ENCODE data around the gene IGF2R. TPM values are rescaled to one million over a fixed set of nuclear protein-coding genes. Genes with fewer than 3 reads are reported as not detected.
"Not testable (repeated sequence)": the region's sequence is repeated elsewhere in the genome, so short reads cannot be mapped to it uniquely, and the experiment has no call there.

Gene IGF2R
- total RNA-seq, 5 donors from 2014 or later (not counting 1 experiment from before 2014, with no cell fraction given), result 63.4 to 87.5 (median 70.5) TPM

- H3K36me3 Mint-ChIP-seq, result peaks cover 24% of the 10 kb centered on the region
- ChIA-PET POLR2A (no interaction called here), CTCF (no interaction called here)
- Histone ChIP-seq H3K36me3 (ENCODE audit: control insufficient read depth in 2 of 2, extremely low read depth in 1 of 2, insufficient read depth in 1 of 2, low read length in 1 of 2) (peaks cover 0 to 4% of the 10 kb centered on the region in 2 donors), H3K4me3 (ENCODE audit: control insufficient read depth in 1 of 2, extremely low read depth in 1 of 2, low read length in 1 of 2) (no peak overlapping the region), H3K4me1 (ENCODE audit: control insufficient read depth in 1 of 2, extremely low read depth in 1 of 2, insufficient read depth in 2 of 2, low read length in 2 of 2) (no peaks in the 10 kb centered on the region), H3K27ac (ENCODE audit: low read length) (no peak overlapping the region), H3K27me3 (replicated peaks in 1 of 2; ENCODE audit: control insufficient read depth in 2 of 2, extremely low read depth in 1 of 2, insufficient read depth in 2 of 2, low read length in 1 of 2) (peaks cover 0 to 5% of the 10 kb centered on the region in 2 experiments), H3K9me3 (no peaks in the 10 kb centered on the region)
- DNase-seq, result no peak
- no peaks in the 10 kb centered on the region for H3K4me1 Mint-ChIP-seq
- H3K27me3 Mint-ChIP-seq, result no peaks in the 10 kb centered on the region
- 100% methylated on average over 1 of the region's 1 CpG for WGBS (ENCODE audit: insufficient coverage)
- no peak overlapping the region for H3K4me3 Mint-ChIP-seq
- no peaks in the 10 kb centered on the region for H3K9me3 Mint-ChIP-seq
- H3K27ac Mint-ChIP-seq, result no peak overlapping the region
- no peak for ATAC-seq (replicated peaks in 1 of 4)
These were observed 151.2 kb downstream of the IGF2R start for GRCh38 chr6:160120087-160120486.

GRCh38 chr6:160121558-160121957, 152.7 kb downstream of the IGF2R start, which contains the start of gene SLC22A1:
SLC22A1 (plus strand) TSS chr6:160121815; CDS start chr6:160121936, 121 bp downstream.
- Mint-ChIP-seq H3K36me3 (peaks cover 20% of the 10 kb centered on the region), H3K27me3 (no peaks in the 10 kb centered on the region), H3K4me3 (no peak within 1 kb of the TSS), H3K9me3 (no peaks in the 10 kb centered on the region), H3K27ac (no peak within 1 kb of the TSS), H3K4me1 (no peaks in the 10 kb centered on the region)
- H3K36me3 ChIP-seq (ENCODE audit: control insufficient read depth in 2 of 2, extremely low read depth in 1 of 2, insufficient read depth in 1 of 2, low read length in 1 of 2), result peaks cover 0 to 3% of the 10 kb centered on the region in 2 donors
- no peak for ATAC-seq (replicated peaks in 1 of 4)
- no peaks in the 10 kb centered on the region for H3K9me3 ChIP-seq
- H3K4me3 ChIP-seq (ENCODE audit: control insufficient read depth in 1 of 2, extremely low read depth in 1 of 2, low read length in 1 of 2), result no peak within 1 kb of the TSS
- no peaks in the 10 kb centered on the region for H3K4me1 ChIP-seq (ENCODE audit: control insufficient read depth in 1 of 2, extremely low read depth in 1 of 2, insufficient read depth in 2 of 2, low read length in 2 of 2)
- H3K27me3 ChIP-seq (replicated peaks in 1 of 2; ENCODE audit: control insufficient read depth in 2 of 2, extremely low read depth in 1 of 2, insufficient read depth in 2 of 2, low read length in 1 of 2), result peaks cover 0 to 5% of the 10 kb centered on the region in 2 experiments
- WGBS (ENCODE audit: insufficient coverage), result 94% methylated on average over 3 of the region's 8 CpGs
- POLR2A ChIA-PET, result no interaction called here
- no peak within 1 kb of the TSS for H3K27ac ChIP-seq (ENCODE audit: low read length)
- CTCF ChIA-PET, result no interaction called here
- DNase-seq, result no peak

DNA sequence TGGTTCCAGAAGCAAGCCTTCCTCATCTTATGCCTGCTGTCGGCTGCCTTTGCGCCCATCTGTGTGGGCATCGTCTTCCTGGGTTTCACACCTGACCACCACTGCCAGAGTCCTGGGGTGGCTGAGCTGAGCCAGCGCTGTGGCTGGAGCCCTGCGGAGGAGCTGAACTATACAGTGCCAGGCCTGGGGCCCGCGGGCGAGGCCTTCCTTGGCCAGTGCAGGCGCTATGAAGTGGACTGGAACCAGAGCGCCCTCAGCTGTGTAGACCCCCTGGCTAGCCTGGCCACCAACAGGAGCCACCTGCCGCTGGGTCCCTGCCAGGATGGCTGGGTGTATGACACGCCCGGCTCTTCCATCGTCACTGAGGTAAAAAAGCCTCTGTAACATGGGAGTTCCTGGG, 153.1 kb downstream of the IGF2R start:
- ATAC-seq (replicated peaks in 1 of 4) (no peak), DNase-seq (no peak)
- no peak overlapping the region for H3K4me3 ChIP-seq (ENCODE audit: control insufficient read depth in 1 of 2, extremely low read depth in 1 of 2, low read length in 1 of 2)
- H3K27me3 Mint-ChIP-seq, result no peaks in the 10 kb centered on the region
- H3K27ac ChIP-seq (ENCODE audit: low read length), result no peak overlapping the region
- no peaks in the 10 kb centered on the region for H3K9me3 Mint-ChIP-seq
- H3K36me3 ChIP-seq (ENCODE audit: control insufficient read depth in 2 of 2, extremely low read depth in 1 of 2, insufficient read depth in 1 of 2, low read length in 1 of 2), result no peaks in the 10 kb centered on the region
- no peak overlapping the region for H3K4me3 Mint-ChIP-seq
- no peak overlapping the region for H3K27ac Mint-ChIP-seq
- H3K4me1 ChIP-seq (ENCODE audit: control insufficient read depth in 1 of 2, extremely low read depth in 1 of 2, insufficient read depth in 2 of 2, low read length in 2 of 2), result no peaks in the 10 kb centered on the region
- ChIA-PET POLR2A (no interaction called here), CTCF (no interaction called here)
- H3K4me1 Mint-ChIP-seq, result no peaks in the 10 kb centered on the region
- peaks cover 20% of the 10 kb centered on the region for H3K36me3 Mint-ChIP-seq
- peaks cover 0 to 5% of the 10 kb centered on the region in 2 experiments for H3K27me3 ChIP-seq (replicated peaks in 1 of 2; ENCODE audit: control insufficient read depth in 2 of 2, extremely low read depth in 1 of 2, insufficient read depth in 2 of 2, low read length in 1 of 2)
- H3K9me3 ChIP-seq, result no peaks in the 10 kb centered on the region
- 98% methylated on average over 10 of the region's 14 CpGs for WGBS (ENCODE audit: insufficient coverage)

GRCh38 chr6:160122744-160123143, 153.9 kb downstream of the IGF2R start:
- DNase-seq (no peak), ATAC-seq (replicated peaks in 1 of 4) (no peak)
- Histone ChIP-seq H3K27me3 (replicated peaks in 1 of 2; ENCODE audit: control insufficient read depth in 2 of 2, extremely low read depth in 1 of 2, insufficient read depth in 2 of 2, low read length in 1 of 2) (peaks cover 0 to 7% of the 10 kb centered on the region in 2 experiments), H3K36me3 (ENCODE audit: control insufficient read depth in 2 of 2, extremely low read depth in 1 of 2, insufficient read depth in 1 of 2, low read length in 1 of 2) (no peaks in the 10 kb centered on the region), H3K4me1 (ENCODE audit: control insufficient read depth in 1 of 2, extremely low read depth in 1 of 2, insufficient read depth in 2 of 2, low read length in 2 of 2) (no peaks in the 10 kb centered on the region), H3K4me3 (ENCODE audit: control insufficient read depth in 1 of 2, extremely low read depth in 1 of 2, low read length in 1 of 2) (no peak overlapping the region), H3K9me3 (no peaks in the 10 kb centered on the region), H3K27ac (ENCODE audit: low read length) (no peak overlapping the region)
- no peaks in the 10 kb centered on the region for H3K9me3 Mint-ChIP-seq
- CTCF ChIA-PET, result no interaction called here
- H3K27me3 Mint-ChIP-seq, result no peaks in the 10 kb centered on the region
- 100% methylated on average over 4 of the region's 5 CpGs for WGBS (ENCODE audit: insufficient coverage)
- H3K27ac Mint-ChIP-seq, result no peak overlapping the region
- POLR2A ChIA-PET, result no interaction called here
- no peak overlapping the region for H3K4me3 Mint-ChIP-seq
- no peaks in the 10 kb centered on the region for H3K4me1 Mint-ChIP-seq
- peaks cover 14% of the 10 kb centered on the region for H3K36me3 Mint-ChIP-seq

DNA sequence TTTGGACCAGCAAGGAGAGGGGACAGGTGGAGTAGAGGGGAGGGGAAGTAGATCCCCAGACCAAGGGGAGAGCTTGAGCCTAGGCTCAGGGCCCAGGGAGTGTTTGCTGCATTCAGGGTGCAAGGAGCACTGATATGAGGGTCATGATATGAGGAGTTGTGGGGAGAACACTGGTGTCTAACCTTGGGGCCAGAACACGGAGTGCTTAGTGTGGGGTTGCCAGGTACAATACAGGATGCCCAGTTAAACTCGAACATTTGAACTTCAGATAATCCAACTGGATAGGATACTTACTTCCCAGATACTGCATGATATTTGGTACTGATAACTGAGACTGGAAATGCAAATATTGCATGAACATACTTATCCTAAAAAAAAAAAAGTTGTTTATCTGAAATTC, 155.1 kb downstream of the IGF2R start:
- no peaks in the 10 kb centered on the region for H3K9me3 Mint-ChIP-seq
- H3K27me3 Mint-ChIP-seq, result no peaks in the 10 kb centered on the region
- Histone ChIP-seq H3K4me3 (ENCODE audit: control insufficient read depth in 1 of 2, extremely low read depth in 1 of 2, low read length in 1 of 2) (no peak overlapping the region), H3K9me3 (no peaks in the 10 kb centered on the region), H3K27me3 (replicated peaks in 1 of 2; ENCODE audit: control insufficient read depth in 2 of 2, extremely low read depth in 1 of 2, insufficient read depth in 2 of 2, low read length in 1 of 2) (peaks cover 0 to 7% of the 10 kb centered on the region in 2 experiments), H3K4me1 (ENCODE audit: control insufficient read depth in 1 of 2, extremely low read depth in 1 of 2, insufficient read depth in 2 of 2, low read length in 2 of 2) (no peaks in the 10 kb centered on the region), H3K27ac (ENCODE audit: low read length) (no peak overlapping the region), H3K36me3 (ENCODE audit: control insufficient read depth in 2 of 2, extremely low read depth in 1 of 2, insufficient read depth in 1 of 2, low read length in 1 of 2) (no peaks in the 10 kb centered on the region)
- peaks cover 10% of the 10 kb centered on the region for H3K36me3 Mint-ChIP-seq
- no peak for ATAC-seq (replicated peaks in 1 of 4)
- no peak overlapping the region for H3K27ac Mint-ChIP-seq
- DNase-seq, result no peak
- no peaks in the 10 kb centered on the region for H3K4me1 Mint-ChIP-seq
- H3K4me3 Mint-ChIP-seq, result no peak overlapping the region
- ChIA-PET POLR2A (no interaction called here), CTCF (no interaction called here)
- no CpG with 5 or more reads among the region's 2 CpGs for WGBS (ENCODE audit: insufficient coverage)

DNA sequence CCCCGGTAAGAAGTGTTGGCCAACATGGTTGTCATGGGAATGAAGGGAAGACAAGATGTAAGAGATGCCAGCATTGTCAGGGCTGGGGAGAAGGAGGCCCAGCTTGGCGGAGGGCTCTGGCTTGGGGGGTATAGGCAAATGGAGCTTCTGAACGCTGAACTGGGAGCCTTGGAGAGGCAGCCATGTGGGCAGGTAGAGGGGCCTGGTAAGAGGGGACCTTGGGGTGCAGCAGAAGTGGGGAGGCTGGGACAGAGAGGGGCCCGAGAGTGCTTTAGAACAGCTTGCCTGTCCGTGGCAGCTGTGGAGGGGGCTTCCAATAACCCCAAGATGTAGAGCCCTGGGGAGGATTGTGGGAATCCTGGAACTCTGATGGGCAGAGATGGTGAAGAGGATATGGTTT, 155.7 kb downstream of the IGF2R start:
- Histone ChIP-seq H3K27ac (ENCODE audit: low read length) (no peak overlapping the region), H3K27me3 (replicated peaks in 1 of 2; ENCODE audit: control insufficient read depth in 2 of 2, extremely low read depth in 1 of 2, insufficient read depth in 2 of 2, low read length in 1 of 2) (peaks cover 0 to 7% of the 10 kb centered on the region in 2 experiments), H3K4me3 (ENCODE audit: control insufficient read depth in 1 of 2, extremely low read depth in 1 of 2, low read length in 1 of 2) (no peak overlapping the region), H3K36me3 (ENCODE audit: control insufficient read depth in 2 of 2, extremely low read depth in 1 of 2, insufficient read depth in 1 of 2, low read length in 1 of 2) (no peaks in the 10 kb centered on the region), H3K4me1 (ENCODE audit: control insufficient read depth in 1 of 2, extremely low read depth in 1 of 2, insufficient read depth in 2 of 2, low read length in 2 of 2) (no peaks in the 10 kb centered on the region), H3K9me3 (no peaks in the 10 kb centered on the region)
- Mint-ChIP-seq H3K36me3 (peaks cover 4% of the 10 kb centered on the region), H3K4me3 (no peak overlapping the region), H3K9me3 (no peaks in the 10 kb centered on the region), H3K27me3 (no peaks in the 10 kb centered on the region), H3K4me1 (no peaks in the 10 kb centered on the region), H3K27ac (no peak overlapping the region)
- ATAC-seq (replicated peaks in 1 of 4), result no peak
- WGBS (ENCODE audit: insufficient coverage), result 95% methylated on average over 4 of the region's 5 CpGs
- ChIA-PET POLR2A (no interaction called here), CTCF (no interaction called here)
- no peak for DNase-seq

DNA sequence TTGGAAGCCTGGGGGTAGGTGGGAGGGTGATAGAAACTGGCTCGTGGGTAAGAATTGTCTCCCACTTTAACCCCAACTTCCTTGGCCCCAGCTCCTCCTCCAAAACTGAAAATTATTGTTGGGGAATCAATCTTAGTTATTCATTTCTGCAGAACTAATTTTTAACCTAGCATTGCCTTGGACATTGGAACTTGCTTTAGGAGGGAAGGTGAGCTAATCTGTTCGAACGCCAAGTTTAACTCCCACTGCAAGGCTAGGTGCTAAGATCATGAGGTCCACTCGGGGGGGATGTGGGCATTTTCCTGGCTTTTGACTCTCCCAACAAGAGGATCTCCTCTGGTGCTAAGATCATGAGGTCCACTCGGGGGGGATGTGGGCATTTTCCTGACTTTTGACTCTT, 156.2 kb downstream of the IGF2R start:
- H3K4me1 Mint-ChIP-seq; H3K4me3 ChIP-seq (ENCODE audit: control insufficient read depth in 1 of 2, extremely low read depth in 1 of 2, low read length in 1 of 2); H3K27ac Mint-ChIP-seq; ATAC-seq (replicated peaks in 1 of 4); H3K36me3 ChIP-seq (ENCODE audit: control insufficient read depth in 2 of 2, extremely low read depth in 1 of 2, insufficient read depth in 1 of 2, low read length in 1 of 2); POLR2A ChIA-PET; CTCF ChIA-PET; DNase-seq; H3K36me3 Mint-ChIP-seq; H3K9me3 Mint-ChIP-seq; H3K4me3 Mint-ChIP-seq; H3K27me3 ChIP-seq (replicated peaks in 1 of 2; ENCODE audit: control insufficient read depth in 2 of 2, extremely low read depth in 1 of 2, insufficient read depth in 2 of 2, low read length in 1 of 2); H3K27me3 Mint-ChIP-seq; H3K27ac ChIP-seq (ENCODE audit: low read length); H3K9me3 ChIP-seq; H3K4me1 ChIP-seq (ENCODE audit: control insufficient read depth in 1 of 2, extremely low read depth in 1 of 2, insufficient read depth in 2 of 2, low read length in 2 of 2): not testable (repeated sequence)
- no CpG with 5 or more reads among the region's 5 CpGs for WGBS (ENCODE audit: insufficient coverage)

All from T-cell (primary cell).